Left renal cortex interstitium (tissue), 4 donors: ENCODE results near the gene RPL13A. TPM values are rescaled to one million over a fixed set of nuclear protein-coding genes. Genes with fewer than 3 reads are reported as not detected.
"Not testable (repeated sequence)": the region's sequence is repeated elsewhere in the genome, so short reads cannot be mapped to it uniquely, and the experiment has no call there.

Experiments used
- DNase-seq, 4 donors: peaks; one replicate each; pipeline ENCODE4 v3.0.0-alpha.2; 2013; ENCODE audit warnings: low read depth in 4 of 4, low spot score in 2 of 4, missing footprints in 1 of 4
- polyA plus RNA-seq, 4 donors: library from polyadenylated mRNA; unstranded; fragments of 120-200 nt; gene quantifications; one replicate each; pipeline ENCODE4 v1.2.1, GENCODE V29; 2013; ENCODE audit not compliant: insufficient read length in 4 of 4

The RPL13A gene
- polyA plus RNA-seq, 4 donors, result 2,373 to 3,513 (median 2,918) TPM

- DNase-seq, result peak in 1 of 4 donors; percentile 67
Measured at GRCh38 chr19:49455773-49456172, 31.6 kb upstream of the RPL13A start.

- DNase-seq, result no peak
Measured at GRCh38 chr19:49456326-49456725, 31.1 kb upstream of the RPL13A start.

- no peak for DNase-seq
Measured at GRCh38 chr19:49458567-49458903, 28.9 kb upstream of the RPL13A start.

- no peak for DNase-seq
Measured at GRCh38 chr19:49459388-49459787, 28.0 kb upstream of the RPL13A start.

GRCh38 chr19:49461130-49461529, 26.3 kb upstream of the RPL13A start:
- DNase-seq, result not testable (repeated sequence)

GRCh38 chr19:49461656-49462055, 25.8 kb upstream of the RPL13A start:
- no peak for DNase-seq

GRCh38 chr19:49462492-49462891, 24.9 kb upstream of the RPL13A start:
- no peak for DNase-seq

- no peak for DNase-seq
Measured at GRCh38 chr19:49463960-49464740, 23.3 kb upstream of the RPL13A start.

- no peak for DNase-seq
Measured at GRCh38 chr19:49465371-49465770, 22.0 kb upstream of the RPL13A start.

GRCh38 chr19:49468199-49468598, 19.2 kb upstream of the RPL13A start:
- no peak for DNase-seq

GRCh38 chr19:49468746-49469447, 18.5 kb upstream of the RPL13A start:
- DNase-seq, result no peak

GRCh38 chr19:49469828-49470614, 17.4 kb upstream of the RPL13A start:
- DNase-seq, result no peak

GRCh38 chr19:49470615-49470978, 16.8 kb upstream of the RPL13A start:
- no peak for DNase-seq

GRCh38 chr19:49472936-49473335, 14.5 kb upstream of the RPL13A start:
- DNase-seq, result no peak

GRCh38 chr19:49473501-49473867, 13.9 kb upstream of the RPL13A start:
- DNase-seq, result not testable (repeated sequence)

GRCh38 chr19:49473868-49474541, 13.4 kb upstream of the RPL13A start, which contains the start of gene FLT3LG:
TSS of gene FLT3LG (plus strand) at chr19:49474215. CDS start at chr19:49474640, 425 bp downstream.
- DNase-seq, result no peak

GRCh38 chr19:49474542-49474924, 12.9 kb upstream of the RPL13A start:
- DNase-seq, result no peak

- DNase-seq, result no peak
Measured at GRCh38 chr19:49475191-49475917, 12.1 kb upstream of the RPL13A start.

GRCh38 chr19:49475995-49476880, 11.2 kb upstream of the RPL13A start:
- no peak for DNase-seq
